Upper lobe of right lung (tissue), 1 donor: Measurements from ENCODE around the gene NAA60. TPM values are rescaled to one million over a fixed set of nuclear protein-coding genes. Genes with fewer than 3 reads are reported as not detected.

Experiments used
- ATAC-seq: fragments of 200-7000 bp; cut with Tn5 transposase; one replicate; pipeline ENCODE4 v1.9.1; 2020; ENCODE audit warnings: mild to moderate bottlenecking, moderate library complexity
- DNase-seq: peaks from one replicate; pipeline ENCODE4 v3.0.0-alpha.2; 2020
- H3K27ac ChIP-seq: fragments of 200-600 bp; one replicate; pipeline ENCODE4 v1.8.0; 2022
- H3K27me3 ChIP-seq: fragments of 200-600 bp; one replicate; pipeline ENCODE4 v1.8.0; 2022; ENCODE audit warnings: mild to moderate bottlenecking
- H3K36me3 ChIP-seq: fragments of 200-600 bp; one replicate; pipeline ENCODE4 v1.8.0; 2022
- H3K4me1 ChIP-seq: fragments of 200-600 bp; one replicate; pipeline ENCODE4 v1.8.0; 2022
- H3K4me3 ChIP-seq: fragments of 200-600 bp; one replicate; pipeline ENCODE4 v1.8.0; 2022; ENCODE audit warnings: mild to moderate bottlenecking
- H3K9me3 ChIP-seq: fragments of 200-600 bp; one replicate; pipeline ENCODE4 v1.8.0; 2022
- CTCF ChIP-seq: fragments of 200-600 bp; IDR thresholded peaks from one replicate; pipeline ENCODE4 v1.8.0; 2022; ENCODE audit warnings: antibody characterized with exemption
- intact Hi-C: fragments of 100-400 bp; cut with DNase I; formaldehyde crosslinking; loops from one replicate; pipeline ENCODE4 v1.11.0; 2022
- total RNA-seq: library from RNA; stranded (reverse); fragmentation: NEBNext Ultra II Directional; extraction: Animal tissue kit (Norgen Biotek cat#: 25700); gene quantifications from one replicate; pipeline ENCODE4 v1.2.1, GENCODE V29; 2021
- donor health status: DM: no; HTN: yes; CAD: no; lungs with severe emphysema.

Gene NAA60
- total RNA-seq, 1 donor from 2014 or later, result 56.2 TPM

- Histone ChIP-seq H3K27ac (no peak overlapping the region), H3K9me3 (no peaks in the 10 kb centered on the region), H3K4me3 (no peak overlapping the region), H3K27me3 (no peaks in the 10 kb centered on the region), H3K4me1 (no peaks in the 10 kb centered on the region), H3K36me3 (peaks cover 77% of the 10 kb centered on the region)
- intact Hi-C loops, result no loop called here
- no peak for ATAC-seq
- no peak for TF ChIP-seq CTCF
- peak; percentile 40 for DNase-seq
Measured at GRCh38 chr16:3511286-3512180, 68.1 kb downstream of the NAA60 start.

GRCh38 chr16:3513892-3514583 is 70.6 kb downstream of the NAA60 start:
- H3K27ac ChIP-seq, result no peak overlapping the region
- no peak for DNase-seq
- no peaks in the 10 kb centered on the region for H3K27me3 ChIP-seq
- H3K4me3 ChIP-seq, result no peak overlapping the region
- no peaks in the 10 kb centered on the region for H3K9me3 ChIP-seq
- H3K36me3 ChIP-seq, result peaks cover 82% of the 10 kb centered on the region
- intact Hi-C loops, result no loop called here
- ATAC-seq, result no peak
- H3K4me1 ChIP-seq, result no peaks in the 10 kb centered on the region
- TF ChIP-seq CTCF, result no peak

DNA sequence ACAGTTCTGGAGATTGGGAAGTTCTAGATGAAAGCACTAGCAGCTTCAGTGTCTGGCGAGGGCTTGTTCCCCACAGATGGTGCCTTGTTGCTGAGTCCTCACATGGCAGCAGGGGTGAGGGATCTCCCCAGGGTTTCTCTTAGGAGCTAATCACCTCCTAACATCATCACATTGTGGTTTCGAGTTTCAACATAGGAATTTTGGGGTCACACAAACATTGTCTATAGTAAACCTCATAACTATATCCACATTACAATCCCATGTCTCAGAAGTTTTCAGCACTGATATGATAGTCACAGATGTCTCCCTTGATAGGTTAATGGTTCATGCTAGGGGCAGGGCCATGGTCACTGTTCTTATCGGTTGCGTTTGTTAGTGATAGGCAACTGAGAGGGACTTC is 71.1 kb downstream of the NAA60 start:
- intact Hi-C loops, result no loop called here
- Histone ChIP-seq H3K4me3 (no peak overlapping the region), H3K4me1 (no peaks in the 10 kb centered on the region), H3K27me3 (no peaks in the 10 kb centered on the region), H3K9me3 (no peaks in the 10 kb centered on the region), H3K27ac (no peak overlapping the region), H3K36me3 (peaks cover 87% of the 10 kb centered on the region)
- no peak for TF ChIP-seq CTCF
- DNase-seq, result no peak
- no peak for ATAC-seq

- Histone ChIP-seq H3K36me3 (peaks cover 92% of the 10 kb centered on the region), H3K9me3 (no peaks in the 10 kb centered on the region), H3K27me3 (no peaks in the 10 kb centered on the region), H3K27ac (no peak overlapping the region), H3K4me3 (no peak overlapping the region), H3K4me1 (no peaks in the 10 kb centered on the region)
- intact Hi-C loops, result no loop called here
- ATAC-seq (no peak), DNase-seq (no peak)
- TF ChIP-seq CTCF, result no peak
Measured at GRCh38 chr16:3515897-3516296, 72.4 kb downstream of the NAA60 start.

- H3K4me3 ChIP-seq, result no peak overlapping the region
- no peaks in the 10 kb centered on the region for H3K9me3 ChIP-seq
- ATAC-seq (no peak), DNase-seq (no peak)
- no peaks in the 10 kb centered on the region for H3K4me1 ChIP-seq
- H3K36me3 ChIP-seq, result peaks cover 89% of the 10 kb centered on the region
- no peak for TF ChIP-seq CTCF
- intact Hi-C loops, result no loop called here
- H3K27ac ChIP-seq, result no peak overlapping the region
- no peaks in the 10 kb centered on the region for H3K27me3 ChIP-seq
Measured at GRCh38 chr16:3518292-3518985, 75.0 kb downstream of the NAA60 start.
